H1 (cell line): Measurements from ENCODE around the gene STAMBPL1. TPM values are rescaled to one million over a fixed set of nuclear protein-coding genes. Genes with fewer than 3 reads are reported as not detected.

Source experiments
- CEBPB ChIP-seq: IDR thresholded peaks from 2 replicates; pipeline ENCODE4 v1.6.1; 2012; ENCODE audit warnings: low read depth, low read length
- CHD2 ChIP-seq: IDR thresholded peaks from 2 replicates; pipeline ENCODE4 v1.6.1; 2012; ENCODE audit warnings: low read length, improper control_type of control experiment
- POLR2AphosphoS5 ChIP-seq: IDR thresholded peaks from 2 replicates; pipeline ENCODE4 v1.6.1; 2011; ENCODE audit warnings: low read depth, low read length
- RAD21 ChIP-seq, 2 experiments: IDR thresholded peaks in 1 of 2; conservative IDR thresholded peaks in 1 of 2; 2 replicates each; pipeline ENCODE4 v1.6.1; 2011; ENCODE audit warnings: low read depth in 2 of 2, low read length in 2 of 2, improper control_type of control experiment in 1 of 2, inconsistent platforms in 1 of 2, mild to moderate bottlenecking in 1 of 2, moderate library complexity in 1 of 2
- polyA plus RNA-seq, 7 experiments: library from polyadenylated mRNA; depleted of rRNA in 3 of 7; stranded (reverse) in 5 of 7; unstranded in 2 of 7; fragments of >200 nt in 5 of 7; fragments of 200-250 nt in 2 of 7; gene quantifications; 1 replicate in 5 of 7; 2 replicates in 1 of 7; 4 replicates in 1 of 7; pipeline versions ENCODE4 v1.2.1 to v1.2.3, GENCODE V29; 2011 to 2013; ENCODE audit warnings: missing spikeins in 2 of 7, mixed read lengths in 2 of 7
- total RNA-seq: library from RNA; stranded (reverse); fragmentation: NEBNext Ultra II Directional; extraction: Animal tissue kit (Norgen Biotek cat#: 25700); gene quantifications from 2 replicates; pipeline ENCODE4 v1.2.1, GENCODE V29; 2021

Gene STAMBPL1
- total and polyA plus RNA-seq, 2 of the 8 experiments (the other 6 are each of a cell fraction or from before 2014, with no cell fraction given) = 5.5 TPM

- TF ChIP-seq RAD21 (IDR thresholded peaks at IDR 0.05 in 1 of 2, conservative IDR thresholded peaks at IDR 0.05 in 1 of 2; ENCODE audit: low read depth in 2 of 2, low read length in 2 of 2) = no peak
- no peak for TF ChIP-seq CEBPB
- no peak for TF ChIP-seq POLR2AphosphoS5
- TF ChIP-seq CHD2 = no peak
- TF ChIP-seq, all 59 proteins: peak for 0
Observed at GRCh38 chr10:88938938-88939337, 58.9 kb downstream of the STAMBPL1 start (continued).
